Measurements from ENCODE around the gene SERTAD4. TPM values are rescaled to one million over a fixed set of nuclear protein-coding genes. Genes with fewer than 3 reads are reported as not detected.

SERTAD4 gene
- total and polyA plus RNA-seq, 2 experiments from 2014 or later: 1.3 to 1.6 TPM

- no peak for TF ChIP-seq CTCF (conservative IDR thresholded peaks at IDR 0.05; ENCODE audit: low read depth in 2 of 2)
- TF ChIP-seq EZH2 (IDR thresholded peaks at IDR 0.05; ENCODE audit: low read depth, unreplicated experiment): no peak
- TF ChIP-seq STAT1 (IDR thresholded peaks at IDR 0.05; ENCODE audit: unreplicated experiment): no peak
- TF ChIP-seq, protein P1, sequence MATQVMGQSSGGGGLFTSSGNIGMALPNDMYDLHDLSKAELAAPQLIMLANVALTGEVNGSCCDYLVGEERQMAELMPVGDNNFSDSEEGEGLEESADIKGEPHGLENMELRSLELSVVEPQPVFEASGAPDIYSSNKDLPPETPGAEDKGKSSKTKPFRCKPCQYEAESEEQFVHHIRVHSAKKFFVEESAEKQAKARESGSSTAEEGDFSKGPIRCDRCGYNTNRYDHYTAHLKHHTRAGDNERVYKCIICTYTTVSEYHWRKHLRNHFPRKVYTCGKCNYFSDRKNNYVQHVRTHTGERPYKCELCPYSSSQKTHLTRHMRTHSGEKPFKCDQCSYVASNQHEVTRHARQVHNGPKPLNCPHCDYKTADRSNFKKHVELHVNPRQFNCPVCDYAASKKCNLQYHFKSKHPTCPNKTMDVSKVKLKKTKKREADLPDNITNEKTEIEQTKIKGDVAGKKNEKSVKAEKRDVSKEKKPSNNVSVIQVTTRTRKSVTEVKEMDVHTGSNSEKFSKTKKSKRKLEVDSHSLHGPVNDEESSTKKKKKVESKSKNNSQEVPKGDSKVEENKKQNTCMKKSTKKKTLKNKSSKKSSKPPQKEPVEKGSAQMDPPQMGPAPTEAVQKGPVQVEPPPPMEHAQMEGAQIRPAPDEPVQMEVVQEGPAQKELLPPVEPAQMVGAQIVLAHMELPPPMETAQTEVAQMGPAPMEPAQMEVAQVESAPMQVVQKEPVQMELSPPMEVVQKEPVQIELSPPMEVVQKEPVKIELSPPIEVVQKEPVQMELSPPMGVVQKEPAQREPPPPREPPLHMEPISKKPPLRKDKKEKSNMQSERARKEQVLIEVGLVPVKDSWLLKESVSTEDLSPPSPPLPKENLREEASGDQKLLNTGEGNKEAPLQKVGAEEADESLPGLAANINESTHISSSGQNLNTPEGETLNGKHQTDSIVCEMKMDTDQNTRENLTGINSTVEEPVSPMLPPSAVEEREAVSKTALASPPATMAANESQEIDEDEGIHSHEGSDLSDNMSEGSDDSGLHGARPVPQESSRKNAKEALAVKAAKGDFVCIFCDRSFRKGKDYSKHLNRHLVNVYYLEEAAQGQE (IDR thresholded peaks at IDR 0.05; ENCODE audit: unreplicated experiment): no peak
- TF ChIP-seq NANOG (IDR thresholded peaks at IDR 0.05; ENCODE audit: borderline replicate concordance): no peak
These were observed 29.7 kb downstream of the SERTAD4 start (continued) for GRCh38 chr1:210262167-210262896.

- no peak for DNase-seq (ENCODE audit: low spot score)
- Histone ChIP-seq H3K4me3 (no peak overlapping the region), H3K4me2 (no peak overlapping the region), H3K79me2 (replicated peaks; ENCODE audit: insufficient read depth) (no peaks in the 10 kb centered on the region), H4K20me1 (replicated peaks; ENCODE audit: insufficient read depth) (no peaks in the 10 kb centered on the region), H3K4me1 (ENCODE audit: insufficient read depth) (peaks cover 30% of the 10 kb centered on the region), H3K27me3 (ENCODE audit: insufficient read depth) (no peaks in the 10 kb centered on the region), H3F3A (replicated peaks; ENCODE audit: low read depth) (no peaks in the 10 kb centered on the region), H2AFZ (no peak overlapping the region), H3K27ac (ENCODE audit: low read depth) (no peak overlapping the region), H3K36me3 (ENCODE audit: insufficient read depth) (no peaks in the 10 kb centered on the region), H3K9me2 (ENCODE audit: insufficient read depth) (0 out of 2 replicates have a peak, but pooled peaks cover 5% of the 10 kb centered on the region)
- Mint-ChIP-seq H3K4me3 (no peak overlapping the region), H3K36me3 (ENCODE audit: low read depth) (no peaks in the 10 kb centered on the region), H3K9me3 (no peaks in the 10 kb centered on the region), H3K27ac (no peak overlapping the region), H3K27me3 (ENCODE audit: insufficient read depth, low read depth, poor library complexity) (peaks cover 4% of the 10 kb centered on the region), H3K4me1 (peaks cover 20% of the 10 kb centered on the region)
- no peak for ATAC-seq
- TF ChIP-seq NANOG (IDR thresholded peaks at IDR 0.05; ENCODE audit: borderline replicate concordance): no peak
- TF ChIP-seq JUNB (IDR thresholded peaks at IDR 0.05; ENCODE audit: unreplicated experiment): no peak
- TF ChIP-seq POLR2AphosphoS5 (IDR thresholded peaks at IDR 0.05; ENCODE audit: low read depth): no peak
- TF ChIP-seq, protein P1 (IDR thresholded peaks at IDR 0.05; ENCODE audit: unreplicated experiment): no peak
- TF ChIP-seq EZH2phosphoT487 (IDR thresholded peaks at IDR 0.05; ENCODE audit: unreplicated experiment): no peak
- TF ChIP-seq ZNF114 (CRISPR knock-in tag; IDR thresholded peaks at IDR 0.05): no peak
- TF ChIP-seq EZH2 (IDR thresholded peaks at IDR 0.05; ENCODE audit: low read depth, unreplicated experiment): no peak
- TF ChIP-seq STAT1 (IDR thresholded peaks at IDR 0.05; ENCODE audit: unreplicated experiment): no peak
These were observed 30.3 kb downstream of the SERTAD4 start for GRCh38 chr1:210262897-210263272.
